SK-N-SH treated with all-trans-retinoic acid at 6 μM for 48 hours (cell line): Measurements from ENCODE around the gene CTTNBP2NL.

Experiments
- PPARA ChIP-seq: fragments of 250-450 bp; sonication (Bioruptor Pico); IDR thresholded peaks from 2 replicates; pipeline ENCODE4 v1.5.0; 2020; ENCODE audit warnings: mild to moderate bottlenecking, borderline replicate concordance
- ZFP3 ChIP-seq: fragments of 250-450 bp; sonication (Bioruptor Pico); IDR thresholded peaks from 2 replicates; pipeline ENCODE4 v1.5.0; 2020; ENCODE audit warnings: mild to moderate bottlenecking, moderate library complexity

DNA sequence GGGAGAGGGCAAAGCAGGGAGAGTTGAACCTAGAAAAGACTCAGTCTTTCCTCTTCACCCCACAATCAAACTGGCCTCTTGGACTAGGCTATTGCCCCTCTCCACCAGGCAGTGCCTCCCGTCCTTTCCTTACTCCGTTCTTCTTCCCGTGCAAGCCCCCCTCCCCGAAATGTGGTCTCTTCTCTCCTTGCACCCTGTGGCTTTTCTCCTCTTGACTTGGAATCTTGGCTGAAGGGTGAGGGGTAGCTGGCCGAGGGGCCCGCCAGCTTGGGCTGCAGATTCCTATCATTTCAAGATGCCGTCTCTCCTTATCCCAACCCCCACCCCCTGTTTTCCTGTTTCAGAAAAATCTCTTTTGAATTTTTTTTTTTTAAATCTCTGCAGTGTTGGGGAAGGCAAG is 114.3 kb downstream of the CTTNBP2NL start:
- TF ChIP-seq PPARA (CRISPR knock-in tag) (no peak), ZFP3 (CRISPR knock-in tag) (no peak)
